WTC11 (cell line): ENCODE data around the gene IGHMBP2. TPM values are rescaled to one million over a fixed set of nuclear protein-coding genes. Genes with fewer than 3 reads are reported as not detected.

Experiments
- ATAC-seq: fragments of 200-7000 bp; cut with Tn5 transposase; 2 replicates; pipeline ENCODE4 v1.10.0; 2021; ENCODE audit warnings: mild to moderate bottlenecking, moderate library complexity
- CTCF ChIA-PET: fragments of 300-600 bp; sonication (Branson Sonifier 250); formaldehyde crosslinking; loops from one replicate; lab custom pipeline; 2021; ENCODE audit warnings: antibody characterized with exemption; lab: Charles Lee
- POLR2A ChIA-PET: fragments of 350-600 bp; sonication (Branson Sonifier 250); formaldehyde crosslinking; loops from one replicate; lab custom pipeline; 2021; ENCODE audit warnings: antibody characterized with exemption; lab: Charles Lee
- DNase-seq: peaks from one replicate; pipeline ENCODE4 v3.0.0; 2021; ENCODE audit warnings: low spot score
- H3K27ac Mint-ChIP-seq: 2 replicates; pipeline ENCODE4 v1.8.0; 2021; ENCODE audit warnings: mixed read lengths
- H3K27me3 Mint-ChIP-seq: 2 replicates; pipeline ENCODE4 v1.8.0; 2021; ENCODE audit warnings: low read depth, mild to moderate bottlenecking, moderate library complexity, mixed read lengths
- H3K36me3 Mint-ChIP-seq: 2 replicates; pipeline ENCODE4 v1.8.0; 2021; ENCODE audit warnings: mixed read lengths
- H3K4me1 Mint-ChIP-seq: 2 replicates; pipeline ENCODE4 v1.8.0; 2022; ENCODE audit warnings: mixed read lengths
- H3K4me3 Mint-ChIP-seq: 2 replicates; pipeline ENCODE4 v1.8.0; 2021; ENCODE audit warnings: mild to moderate bottlenecking, moderate library complexity, mixed read lengths
- H3K9me3 Mint-ChIP-seq: 2 replicates; pipeline ENCODE4 v1.8.0; 2021; ENCODE audit warnings: mixed read lengths
- AR ChIP-seq: fragments of 250-450 bp; sonication (Bioruptor Pico); IDR thresholded peaks from 2 replicates; pipeline ENCODE4 v1.9.0; 2021; ENCODE audit warnings: mild to moderate bottlenecking
- CREB1 ChIP-seq: sonication (generic); formaldehyde crosslinking; IDR thresholded peaks from 2 replicates; pipeline ENCODE4 v1.8.0; 2023; ENCODE audit warnings: mild to moderate bottlenecking, missing genetic modification reagents
- CREM ChIP-seq: sonication (generic); formaldehyde crosslinking; IDR thresholded peaks from 2 replicates; pipeline ENCODE4 v1.8.1; 2022; ENCODE audit warnings: mild to moderate bottlenecking, missing genetic modification reagents, moderate library complexity
- CTCF ChIP-seq: fragments of 200-600 bp; IDR thresholded peaks from 2 replicates; pipeline ENCODE4 v1.8.0; 2022; ENCODE audit warnings: antibody characterized with exemption
- EMX1 ChIP-seq: fragments of 250-450 bp; sonication (Bioruptor Pico); IDR thresholded peaks from 2 replicates; pipeline ENCODE4 v1.8.0; 2021; ENCODE audit warnings: mild to moderate bottlenecking
- ESRRA ChIP-seq: sonication (generic); formaldehyde crosslinking; IDR thresholded peaks from 2 replicates; pipeline ENCODE4 v1.8.1; 2022; ENCODE audit warnings: mild to moderate bottlenecking, missing genetic modification reagents, borderline replicate concordance
- GRHL2 ChIP-seq: fragments of 250-450 bp; sonication (Bioruptor Pico); IDR thresholded peaks from 2 replicates; pipeline ENCODE4 v1.8.0; 2022; ENCODE audit warnings: mild to moderate bottlenecking, moderate library complexity; ENCODE audit not compliant: insufficient replicate concordance, severe bottlenecking
- JAZF1 ChIP-seq: fragments of 250-450 bp; sonication (Bioruptor Pico); IDR thresholded peaks from 2 replicates; pipeline ENCODE4 v1.9.0; 2021; ENCODE audit warnings: moderate library complexity, mild to moderate bottlenecking, inconsistent platforms
- MAX ChIP-seq: sonication (generic); formaldehyde crosslinking; IDR thresholded peaks from 2 replicates; pipeline ENCODE4 v1.8.0; 2022; ENCODE audit warnings: mild to moderate bottlenecking, missing genetic modification reagents
- ZNF219 ChIP-seq: sonication (generic); formaldehyde crosslinking; IDR thresholded peaks from 2 replicates; pipeline ENCODE4 v1.8.0; 2023; ENCODE audit warnings: missing genetic modification reagents, mild to moderate bottlenecking, borderline replicate concordance
- ZNF263 ChIP-seq: sonication (generic); formaldehyde crosslinking; IDR thresholded peaks from 2 replicates; pipeline ENCODE4 v1.8.1; 2022; ENCODE audit warnings: low read depth, mild to moderate bottlenecking, moderate library complexity, missing genetic modification reagents
- ZNF317 ChIP-seq: sonication (generic); formaldehyde crosslinking; IDR thresholded peaks from 2 replicates; pipeline ENCODE4 v1.8.1; 2023; ENCODE audit warnings: low read depth, mild to moderate bottlenecking, moderate library complexity, missing genetic modification reagents, borderline replicate concordance
- ZNF532 ChIP-seq: fragments of 250-450 bp; sonication (Bioruptor Pico); IDR thresholded peaks from 2 replicates; pipeline ENCODE4 v1.9.0; 2021; ENCODE audit warnings: mild to moderate bottlenecking, borderline replicate concordance
- ZNF671 ChIP-seq: fragments of 250-450 bp; sonication (Bioruptor Pico); IDR thresholded peaks from 2 replicates; pipeline ENCODE4 v1.8.0; 2021; ENCODE audit warnings: mild to moderate bottlenecking
- total RNA-seq: library from RNA; stranded (reverse); gene quantifications from 3 replicates; pipeline ENCODE4 v1.2.3, GENCODE V29; 2021
- TF ChIP-seq, protein P1 (sequence below): sonication (generic); formaldehyde crosslinking; IDR thresholded peaks from 2 replicates; pipeline ENCODE4 v1.8.0; 2022; ENCODE audit warnings: mild to moderate bottlenecking, missing genetic modification reagents
- TF ChIP-seq, protein P2 (sequence below): sonication (generic); formaldehyde crosslinking; IDR thresholded peaks from 2 replicates; pipeline ENCODE4 v1.8.1; 2023; ENCODE audit warnings: mild to moderate bottlenecking, moderate library complexity, missing genetic modification reagents
- TF ChIP-seq, protein P3 (sequence below): fragments of 250-450 bp; sonication (Bioruptor Pico); conservative IDR thresholded peaks from 2 replicates; pipeline ENCODE4 v1.9.0; 2021; ENCODE audit warnings: mild to moderate bottlenecking

The IGHMBP2 gene
- total RNA-seq, 1 experiment from 2014 or later: 22.5 TPM

DNA sequence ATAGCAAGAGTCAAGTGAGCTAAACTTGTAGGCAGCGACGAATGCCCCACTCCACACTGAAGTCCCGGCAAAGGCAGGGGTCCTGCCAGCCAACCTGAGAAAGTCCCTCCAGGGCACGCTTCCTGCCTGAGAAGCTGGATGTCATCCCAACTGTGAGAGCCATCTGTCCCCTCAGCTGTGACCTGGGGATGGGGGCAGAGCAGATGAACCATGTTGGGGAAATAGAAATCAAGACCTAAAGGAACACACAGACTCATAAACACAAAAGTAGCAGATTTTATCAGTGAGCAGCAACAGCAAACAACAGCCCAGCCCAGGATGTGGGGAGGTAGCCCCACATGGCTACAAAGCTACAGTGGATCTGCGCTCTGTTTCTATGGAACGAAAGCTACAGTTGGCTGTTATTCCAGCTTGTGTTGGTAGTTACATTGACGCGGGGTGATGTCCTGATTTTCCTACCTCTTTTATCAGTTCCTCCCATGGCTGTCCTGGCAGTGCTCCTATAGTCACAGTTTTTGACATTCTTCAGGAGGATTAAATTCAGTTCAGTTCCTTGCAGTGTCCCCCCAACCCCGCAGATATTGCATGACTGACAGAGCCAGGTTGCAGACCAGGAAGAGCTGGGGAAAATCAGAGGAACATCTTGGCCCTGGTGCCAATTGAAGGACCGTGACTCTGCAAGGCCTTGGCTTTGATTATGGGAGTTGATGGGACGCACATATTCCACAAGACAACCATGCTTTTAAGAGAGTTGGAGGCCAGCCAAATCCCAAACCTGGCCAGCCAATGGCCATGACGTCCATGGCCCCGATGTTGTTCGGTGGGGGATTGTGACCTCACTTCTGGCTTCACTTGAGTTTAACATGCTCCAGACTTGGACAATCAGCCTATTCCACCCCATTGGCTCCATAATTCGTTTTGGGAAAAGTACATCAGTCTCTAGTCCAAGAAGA is 62.5 kb downstream of the IGHMBP2 start (continued):
- TF ChIP-seq MAX (CRISPR knock-in tag) (no peak), ZNF317 (CRISPR knock-in tag) (no peak), EMX1 (CRISPR knock-in tag) (no peak), ZNF671 (CRISPR knock-in tag) (no peak), CREB1 (CRISPR knock-in tag) (no peak), JAZF1 (CRISPR knock-in tag) (no peak), ZNF532 (CRISPR knock-in tag) (no peak), CTCF (no peak), ESRRA (CRISPR knock-in tag) (no peak)

DNA sequence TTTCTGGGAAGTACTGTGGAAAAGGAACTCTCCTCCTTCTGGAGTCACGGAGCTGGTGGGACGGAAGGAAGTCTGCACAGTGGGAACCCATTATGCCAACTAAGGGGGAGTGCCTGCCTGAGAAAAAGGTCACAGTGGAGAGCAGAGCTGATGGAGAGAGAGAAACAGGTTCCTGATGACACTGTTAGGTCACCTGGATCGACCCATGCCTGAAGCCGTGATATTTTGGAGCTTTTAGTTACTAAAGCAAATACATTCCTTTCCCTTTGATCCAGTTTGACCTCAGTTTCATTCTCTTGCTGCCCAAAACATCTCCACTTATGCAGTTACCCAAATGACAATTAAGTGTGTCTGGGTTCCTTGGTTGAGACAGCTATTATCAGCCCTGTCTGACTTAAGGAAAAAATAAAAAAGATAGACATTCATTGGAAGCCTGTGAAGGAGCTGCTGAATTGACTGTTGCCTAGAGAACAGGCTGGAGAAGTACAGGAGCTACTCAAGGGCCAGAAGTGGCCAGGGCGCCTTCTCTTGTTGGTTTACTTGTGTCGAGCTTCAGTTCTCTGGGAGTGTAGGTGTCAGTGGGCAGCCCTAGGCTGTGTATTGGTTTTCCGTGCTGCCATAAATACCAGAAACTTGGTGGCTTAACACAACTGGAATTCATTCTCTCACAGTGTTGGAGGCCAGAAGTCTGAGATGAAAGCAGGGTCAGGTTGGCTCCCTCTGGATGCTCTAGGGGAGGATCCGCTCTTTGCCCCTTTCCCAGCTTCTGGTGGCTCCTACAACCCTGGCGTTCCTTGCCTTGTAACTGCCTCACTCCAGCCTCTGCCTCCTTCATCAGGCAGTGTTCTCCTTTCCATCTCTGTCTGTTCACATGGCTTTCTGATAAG is 63.4 kb downstream of the IGHMBP2 start:
- ChIA-PET POLR2A (no interaction called here), CTCF (interaction anchor here (5.0 kb wide), 1 partner anchor 11 kb away, joined by 40 read pairs; no protein-coding TSS in a partner anchor)
- DNase-seq (peak; percentile 5), ATAC-seq (no peak)
- no peak overlapping the region for H3K4me3 Mint-ChIP-seq
- peaks cover 6% of the 10 kb centered on the region for H3K4me1 Mint-ChIP-seq
- peaks cover 19% of the 10 kb centered on the region for H3K9me3 Mint-ChIP-seq
- no peaks in the 10 kb centered on the region for H3K36me3 Mint-ChIP-seq
- no peak overlapping the region for H3K27ac Mint-ChIP-seq
- H3K27me3 Mint-ChIP-seq: no peaks in the 10 kb centered on the region
- TF ChIP-seq, protein P1, sequence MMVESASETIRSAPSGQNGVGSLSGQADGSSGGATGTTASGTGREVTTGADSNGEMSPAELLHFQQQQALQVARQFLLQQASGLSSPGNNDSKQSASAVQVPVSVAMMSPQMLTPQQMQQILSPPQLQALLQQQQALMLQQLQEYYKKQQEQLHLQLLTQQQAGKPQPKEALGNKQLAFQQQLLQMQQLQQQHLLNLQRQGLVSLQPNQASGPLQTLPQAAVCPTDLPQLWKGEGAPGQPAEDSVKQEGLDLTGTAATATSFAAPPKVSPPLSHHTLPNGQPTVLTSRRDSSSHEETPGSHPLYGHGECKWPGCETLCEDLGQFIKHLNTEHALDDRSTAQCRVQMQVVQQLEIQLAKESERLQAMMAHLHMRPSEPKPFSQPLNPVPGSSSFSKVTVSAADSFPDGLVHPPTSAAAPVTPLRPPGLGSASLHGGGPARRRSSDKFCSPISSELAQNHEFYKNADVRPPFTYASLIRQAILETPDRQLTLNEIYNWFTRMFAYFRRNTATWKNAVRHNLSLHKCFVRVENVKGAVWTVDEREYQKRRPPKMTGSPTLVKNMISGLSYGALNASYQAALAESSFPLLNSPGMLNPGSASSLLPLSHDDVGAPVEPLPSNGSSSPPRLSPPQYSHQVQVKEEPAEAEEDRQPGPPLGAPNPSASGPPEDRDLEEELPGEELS (CRISPR knock-in tag): no peak
- TF ChIP-seq GRHL2 (CRISPR knock-in tag): no peak
- TF ChIP-seq, protein P2, sequence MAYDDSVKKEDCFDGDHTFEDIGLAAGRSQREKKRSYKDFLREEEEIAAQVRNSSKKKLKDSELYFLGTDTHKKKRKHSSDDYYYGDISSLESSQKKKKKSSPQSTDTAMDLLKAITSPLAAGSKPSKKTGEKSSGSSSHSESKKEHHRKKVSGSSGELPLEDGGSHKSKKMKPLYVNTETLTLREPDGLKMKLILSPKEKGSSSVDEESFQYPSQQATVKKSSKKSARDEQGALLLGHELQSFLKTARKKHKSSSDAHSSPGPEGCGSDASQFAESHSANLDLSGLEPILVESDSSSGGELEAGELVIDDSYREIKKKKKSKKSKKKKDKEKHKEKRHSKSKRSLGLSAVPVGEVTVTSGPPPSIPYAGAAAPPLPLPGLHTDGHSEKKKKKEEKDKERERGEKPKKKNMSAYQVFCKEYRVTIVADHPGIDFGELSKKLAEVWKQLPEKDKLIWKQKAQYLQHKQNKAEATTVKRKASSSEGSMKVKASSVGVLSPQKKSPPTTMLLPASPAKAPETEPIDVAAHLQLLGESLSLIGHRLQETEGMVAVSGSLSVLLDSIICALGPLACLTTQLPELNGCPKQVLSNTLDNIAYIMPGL (CRISPR knock-in tag): no peak
- TF ChIP-seq ZNF219 (CRISPR knock-in tag): no peak
- no peak for TF ChIP-seq CREM (CRISPR knock-in tag)
- TF ChIP-seq AR: no peak
- TF ChIP-seq, protein P3, sequence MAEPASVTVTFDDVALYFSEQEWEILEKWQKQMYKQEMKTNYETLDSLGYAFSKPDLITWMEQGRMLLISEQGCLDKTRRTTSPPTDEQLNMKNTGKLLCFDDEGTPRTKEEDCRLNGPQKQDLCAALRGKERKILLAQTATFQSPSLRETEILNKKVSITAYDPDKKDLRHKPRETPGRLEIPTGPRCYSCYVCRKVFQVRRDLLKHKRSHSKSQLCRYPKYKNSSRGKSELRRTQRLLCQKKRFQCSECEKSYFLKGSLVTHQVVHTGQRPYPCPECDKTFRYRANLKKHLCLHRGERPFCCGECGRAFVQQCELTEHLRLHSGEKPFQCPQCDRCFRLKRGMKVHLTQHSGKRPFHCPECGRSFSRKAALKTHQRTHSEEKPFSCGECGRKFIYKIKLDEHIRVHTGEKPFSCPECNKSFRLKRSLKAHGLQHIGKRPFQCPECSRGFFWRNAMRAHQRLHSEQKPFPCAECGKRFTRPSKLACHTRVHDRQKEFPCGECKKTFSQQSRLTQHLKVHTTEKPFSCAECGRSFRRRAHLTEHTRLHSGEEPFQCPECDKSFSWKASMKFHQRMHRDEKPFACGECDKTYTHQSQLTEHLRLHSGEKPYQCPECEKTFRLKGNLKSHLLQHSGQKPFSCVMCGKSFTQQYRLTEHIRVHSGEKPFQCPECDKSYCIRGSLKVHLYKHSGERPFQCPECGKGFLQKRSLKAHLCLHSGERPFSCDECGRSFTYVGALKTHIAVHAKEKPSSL (CRISPR knock-in tag): no peak
- TF ChIP-seq ZNF263 (CRISPR knock-in tag): no peak
